ENCODE measurements around the gene HABP4. TPM values are rescaled to one million over a fixed set of nuclear protein-coding genes. Genes with fewer than 3 reads are reported as not detected.

The HABP4 gene
- total and polyA plus RNA-seq, 9 of the 15 experiments (the other 6 are each of a cell fraction or from before 2014, with no cell fraction given), result 0.38 to 2.4 (median 1.9) TPM

DNA sequence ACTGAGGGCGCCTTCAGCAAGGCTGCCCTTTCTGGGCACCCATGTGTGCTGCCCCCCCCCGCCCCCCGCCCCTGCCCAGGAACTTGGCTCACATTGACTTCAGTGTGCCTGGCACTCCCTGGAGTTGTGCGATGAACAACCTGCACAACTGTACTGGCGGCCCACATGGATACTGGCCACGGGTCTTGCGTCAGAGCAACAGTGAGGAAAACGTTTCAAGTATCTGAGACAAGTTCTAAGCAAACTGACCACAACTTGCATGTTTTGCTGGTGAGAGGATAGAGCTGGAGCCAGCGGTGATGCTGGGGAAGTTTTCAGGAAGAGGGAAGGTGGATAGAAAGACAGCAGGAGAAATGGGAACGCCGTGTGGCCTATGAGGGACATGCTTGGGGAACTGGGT is 45.4 kb downstream of the HABP4 start:
- CTCF ChIA-PET (ENCODE audit: low intra/inter-chr PET ratio), result interaction anchor here (0.6 kb wide), 1 partner anchor 65 kb away, joined by 3 read pairs; no protein-coding TSS in a partner anchor
- H3K4me2 ChIP-seq (ENCODE audit: insufficient read depth, low read length), result no peak overlapping the region
- no peak for DNase-seq (ENCODE audit: extremely low read depth in 1 of 4, low spot score in 3 of 4)
- no peak overlapping the region for H3K4me3 ChIP-seq
- 21% methylated on average over 9 of the region's 11 CpGs for WGBS (ENCODE audit: insufficient coverage, low coverage, missing lambda C conversion rate)
- TF ChIP-seq CTBP1 (IDR thresholded peaks at IDR 0.05; ENCODE audit: borderline replicate concordance), result no peak
- no peak for TF ChIP-seq RCOR1 (IDR thresholded peaks at IDR 0.05; ENCODE audit: borderline replicate concordance in 1 of 2, low read depth in 2 of 2, low read length in 2 of 2)
- TF ChIP-seq, protein P1, sequence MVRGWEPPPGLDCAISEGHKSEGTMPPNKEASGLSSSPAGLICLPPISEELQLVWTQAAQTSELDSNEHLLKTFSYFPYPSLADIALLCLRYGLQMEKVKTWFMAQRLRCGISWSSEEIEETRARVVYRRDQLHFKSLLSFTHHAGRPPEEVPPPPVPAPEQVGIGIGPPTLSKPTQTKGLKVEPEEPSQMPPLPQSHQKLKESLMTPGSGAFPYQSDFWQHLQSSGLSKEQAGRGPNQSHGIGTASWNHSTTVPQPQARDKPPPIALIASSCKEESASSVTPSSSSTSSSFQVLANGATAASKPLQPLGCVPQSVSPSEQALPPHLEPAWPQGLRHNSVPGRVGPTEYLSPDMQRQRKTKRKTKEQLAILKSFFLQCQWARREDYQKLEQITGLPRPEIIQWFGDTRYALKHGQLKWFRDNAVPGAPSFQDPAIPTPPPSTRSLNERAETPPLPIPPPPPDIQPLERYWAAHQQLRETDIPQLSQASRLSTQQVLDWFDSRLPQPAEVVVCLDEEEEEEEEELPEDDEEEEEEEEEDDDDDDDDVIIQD (CRISPR knock-in tag; IDR thresholded peaks at IDR 0.05), result no peak
- TF ChIP-seq NR2F6 (CRISPR knock-in tag; IDR thresholded peaks at IDR 0.05), result no peak
- TF ChIP-seq MXI1 (IDR thresholded peaks at IDR 0.05; ENCODE audit: low read depth, low read length), result no peak
- no peak for TF ChIP-seq SIX5 (IDR thresholded peaks at IDR 0.05; ENCODE audit: borderline replicate concordance in 1 of 2, insufficient read depth in 1 of 2, low read depth in 1 of 2, low read length in 2 of 2)
- no peak for TF ChIP-seq MTA1 (IDR thresholded peaks at IDR 0.05; ENCODE audit: borderline replicate concordance)
- no peak for TF ChIP-seq FOXK1 (CRISPR knock-in tag; IDR thresholded peaks at IDR 0.05; ENCODE audit: borderline replicate concordance)
- TF ChIP-seq ZNF232 (CRISPR knock-in tag; IDR thresholded peaks at IDR 0.05), result no peak
- TF ChIP-seq POU5F1 (IDR thresholded peaks at IDR 0.05; ENCODE audit: borderline replicate concordance, low read depth, low read length, partially characterized antibody), result no peak
- no peak for TF ChIP-seq RHOXF2B (CRISPR knock-in tag; conservative IDR thresholded peaks at IDR 0.05)
- TF ChIP-seq NR0B1 (IDR thresholded peaks at IDR 0.05; ENCODE audit: partially characterized antibody), result no peak
- TF ChIP-seq U2AF2 (optimal IDR thresholded peaks at IDR 0.05; ENCODE audit: low read depth, low read length), result no peak
- no peak for TF ChIP-seq HNRNPLL (IDR thresholded peaks at IDR 0.05; ENCODE audit: low read depth, low read length, poor library complexity, severe bottlenecking)
- TF ChIP-seq, protein P2, sequence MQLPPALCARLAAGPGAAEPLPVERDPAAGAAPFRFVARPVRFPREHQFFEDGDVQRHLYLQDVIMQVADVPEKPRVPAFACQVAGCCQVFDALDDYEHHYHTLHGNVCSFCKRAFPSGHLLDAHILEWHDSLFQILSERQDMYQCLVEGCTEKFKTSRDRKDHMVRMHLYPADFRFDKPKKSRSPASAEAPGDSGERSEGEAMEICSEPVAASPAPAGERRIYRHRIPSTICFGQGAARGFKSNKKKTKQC (CRISPR knock-in tag; IDR thresholded peaks at IDR 0.05), result no peak
- TF ChIP-seq ZC3H4 (CRISPR knock-in tag; IDR thresholded peaks at IDR 0.05; ENCODE audit: borderline replicate concordance), result no peak
- no peak for TF ChIP-seq BRD9 (IDR thresholded peaks at IDR 0.05; ENCODE audit: low read depth, partially characterized antibody)
- TF ChIP-seq KDM5B (IDR thresholded peaks at IDR 0.05; ENCODE audit: insufficient replicate concordance, low read depth, low read length), result no peak
- no peak for TF ChIP-seq PCBP1 (IDR thresholded peaks at IDR 0.05; ENCODE audit: low read depth, low read length, poor library complexity, severe bottlenecking)
- in situ Hi-C loops (cut with MboI) (no loop called here), intact Hi-C loops (cut with micrococcal nuclease) (no loop called here)
- no peak overlapping the region for H3K9ac ChIP-seq (ENCODE audit: insufficient read depth in 1 of 2, low read depth in 2 of 2, low read length in 2 of 2)
- H2AFZ ChIP-seq (ENCODE audit: low read depth, low read length), result no peak overlapping the region
- H4K20me1 ChIP-seq (replicated peaks; ENCODE audit: control insufficient read depth, insufficient read depth, low read length), result peaks cover 4% of the 10 kb centered on the region; the same call in 1 of the 2 replicates
- POLR2A ChIA-PET, result no interaction called here
- no TSS peak for BruUV-seq (replicated peaks)
- no peaks in the 10 kb centered on the region for H3K79me2 ChIP-seq (ENCODE audit: control insufficient read depth, insufficient read depth, low read length)
- H3K27me3 ChIP-seq (ENCODE audit: control insufficient read depth in 2 of 2, insufficient read depth in 2 of 2, low read length in 2 of 2), result peaks cover 9 to 70% of the 10 kb centered on the region in 2 experiments; a peak in 4 of 5 replicates
- peaks cover 0 to 13% of the 10 kb centered on the region in 2 experiments; a peak in 1 of 5 replicates for H3K4me1 ChIP-seq (replicated peaks in 1 of 2; ENCODE audit: control insufficient read depth in 2 of 2, insufficient read depth in 2 of 2, low read length in 2 of 2)
- H3K9me3 ChIP-seq (replicated peaks; ENCODE audit: control insufficient read depth, insufficient read depth, low read depth, low read length), result no peaks in the 10 kb centered on the region
- H3K36me3 ChIP-seq (ENCODE audit: control insufficient read depth, insufficient read depth, low read length), result no peaks in the 10 kb centered on the region
- H3K27ac ChIP-seq (ENCODE audit: extremely low read depth, low read depth, low read length), result no peak overlapping the region
- FAIRE-seq, result no peak
- H3K9me1 ChIP-seq (ENCODE audit: control insufficient read depth, insufficient read depth, low read length), result no peaks in the 10 kb centered on the region
- no peak for ATAC-seq
